Ascending aorta (tissue), 2 donors: ENCODE results near the gene SH3PXD2A. TPM values are rescaled to one million over a fixed set of nuclear protein-coding genes. Genes with fewer than 3 reads are reported as not detected.
A peak's percentile ranks its signal among the peaks of the same experiment; 100 is the strongest.
"Not testable (repeated sequence)": the region's sequence is repeated elsewhere in the genome, so short reads cannot be mapped to it uniquely, and the experiment has no call there.

ENCODE experiments used
- DNase-seq, 2 donors: peaks; one replicate each; pipeline ENCODE4 v3.0.0-alpha.2; 2019; ENCODE audit warnings: low spot score in 2 of 2
- H3K27ac ChIP-seq, 2 donors: fragments of 200-600 bp; sonication (generic); one replicate each; pipeline ENCODE4 v1.5.1; 2016 to 2017; ENCODE audit warnings: mild to moderate bottlenecking in 1 of 2
- H3K27me3 ChIP-seq: fragments of 200-600 bp; sonication (generic); one replicate; pipeline ENCODE4 v1.5.1; 2017
- H3K36me3 ChIP-seq, 2 donors: fragments of 200-600 bp; sonication (generic); one replicate each; pipeline ENCODE4 v1.5.1; 2016
- H3K4me1 ChIP-seq, 2 donors: fragments of 200-600 bp; sonication (generic); one replicate each; pipeline ENCODE4 v1.5.1; 2016 to 2017; ENCODE audit warnings: mild to moderate bottlenecking in 1 of 2
- H3K4me3 ChIP-seq, 2 donors: fragments of 200-600 bp; sonication (generic); one replicate each; pipeline ENCODE4 v1.5.1; 2016 to 2017; ENCODE audit warnings: mild to moderate bottlenecking in 1 of 2
- H3K9me3 ChIP-seq, 2 donors: fragments of 200-600 bp; sonication (generic); one replicate each; pipeline ENCODE4 v1.5.1; 2016
- CTCF ChIP-seq, 3 experiments: fragments of 200-600 bp in 2 of 3; fragments of 450-650 bp in 1 of 3; sonication (generic) in 2 of 3; IDR thresholded peaks; one replicate each; pipeline ENCODE4 v1.5.1; 2016 to 2019; ENCODE audit warnings: antibody characterized with exemption in 3 of 3, mild to moderate bottlenecking in 1 of 3, moderate library complexity in 1 of 3
- intact Hi-C: fragments of 100-400 bp; cut with DNase I; formaldehyde crosslinking; loops from one replicate; pipeline ENCODE4 v1.15.1; 2023
- total RNA-seq: library from RNA; depleted of rRNA; stranded (reverse); fragments of >200 nt; gene quantifications from one replicate; pipeline ENCODE4 v1.1.0, GENCODE V29; 2016

The SH3PXD2A gene
- total RNA-seq, 1 donor from 2014 or later = 50.0 TPM

- H3K4me1 ChIP-seq = peaks cover 11 to 50% of the 10 kb centered on the region in 2 donors
- TF ChIP-seq CTCF (IDR thresholded peaks at IDR 0.05) = no peak
- H3K36me3 ChIP-seq = no peaks in the 10 kb centered on the region
- H3K27me3 ChIP-seq = no peaks in the 10 kb centered on the region
- intact Hi-C loops = no loop called here
- H3K27ac ChIP-seq = peak overlapping the region; percentile 80 to 83
- H3K4me3 ChIP-seq = peak overlapping the region in 1 of 2 donors; percentile 45
- H3K9me3 ChIP-seq = no peaks in the 10 kb centered on the region
- DNase-seq = no peak
Observed at GRCh38 chr10:103849212-103849877, 6.0 kb downstream of the SH3PXD2A start.

- no peak for DNase-seq
- H3K4me1 ChIP-seq = peaks cover 22 to 50% of the 10 kb centered on the region in 2 donors
- peak in 1 of 3 experiments; percentile 7 for TF ChIP-seq CTCF (IDR thresholded peaks at IDR 0.05)
Observed at GRCh38 chr10:103847909-103848468, 7.4 kb downstream of the SH3PXD2A start.

GRCh38 chr10:103847346-103847745, 8.0 kb downstream of the SH3PXD2A start:
- no peaks in the 10 kb centered on the region for H3K36me3 ChIP-seq
- H3K27me3 ChIP-seq = no peaks in the 10 kb centered on the region
- intact Hi-C loops = no loop called here
- no peaks in the 10 kb centered on the region for H3K9me3 ChIP-seq
- no peak for DNase-seq
- no peak overlapping the region for H3K27ac ChIP-seq
- H3K4me3 ChIP-seq = no peak overlapping the region
- no peak for TF ChIP-seq CTCF (IDR thresholded peaks at IDR 0.05)
- H3K4me1 ChIP-seq = peaks cover 23 to 45% of the 10 kb centered on the region in 2 donors

More at GRCh38 chr10:103847909-103848468, 7.4 kb downstream of the SH3PXD2A start:
- H3K27me3 ChIP-seq = no peaks in the 10 kb centered on the region
- intact Hi-C loops = no loop called here
- no peaks in the 10 kb centered on the region for H3K36me3 ChIP-seq
- no peaks in the 10 kb centered on the region for H3K9me3 ChIP-seq
- H3K27ac ChIP-seq = no peak overlapping the region
- no peak overlapping the region for H3K4me3 ChIP-seq

- no peak for TF ChIP-seq CTCF (IDR thresholded peaks at IDR 0.05)
- no peaks in the 10 kb centered on the region for H3K9me3 ChIP-seq
- H3K36me3 ChIP-seq = no peaks in the 10 kb centered on the region
- intact Hi-C loops = no loop called here
- H3K27ac ChIP-seq = peak overlapping the region in 1 of 2 donors; percentile 18
- DNase-seq = no peak
- no peak overlapping the region for H3K4me3 ChIP-seq
- no peaks in the 10 kb centered on the region for H3K27me3 ChIP-seq
- H3K4me1 ChIP-seq = peaks cover 23 to 35% of the 10 kb centered on the region in 2 donors
Observed at GRCh38 chr10:103845972-103846371, 9.4 kb downstream of the SH3PXD2A start.

GRCh38 chr10:103845346-103845745, 10.0 kb downstream of the SH3PXD2A start:
- H3K27ac ChIP-seq, H3K36me3 ChIP-seq, H3K4me3 ChIP-seq, H3K27me3 ChIP-seq, intact Hi-C loops, H3K9me3 ChIP-seq, DNase-seq: not testable (repeated sequence)
- peaks cover 17 to 32% of the 10 kb centered on the region in 2 donors for H3K4me1 ChIP-seq

GRCh38 chr10:103843854-103844570, 11.4 kb downstream of the SH3PXD2A start:
- Histone ChIP-seq H3K27me3 (no peaks in the 10 kb centered on the region), H3K4me1 (peaks cover 16 to 29% of the 10 kb centered on the region in 2 donors), H3K9me3 (no peaks in the 10 kb centered on the region), H3K36me3 (no peaks in the 10 kb centered on the region), H3K4me3 (peak overlapping the region in 1 of 2 donors; percentile 4), H3K27ac (peak overlapping the region; percentile 67 to 85)
- intact Hi-C loops = no loop called here
- TF ChIP-seq CTCF (IDR thresholded peaks at IDR 0.05) = no peak
- DNase-seq = peak in 1 of 2 donors; percentile 82
